Stomach (tissue), 4 donors: Measurements from ENCODE around the gene ATL1.

ENCODE experiments used
- CTCF ChIP-seq, 7 experiments: fragments of 450-650 bp in 4 of 7; fragments of 200-600 bp in 3 of 7; sonication (generic) in 3 of 7; IDR thresholded peaks; one replicate each; pipeline ENCODE4 v1.5.1; 2016 to 2019; ENCODE audit warnings: antibody characterized with exemption in 7 of 7, control low read depth in 2 of 7, mild to moderate bottlenecking in 1 of 7
- EP300 ChIP-seq: sonication (generic); formaldehyde crosslinking; IDR thresholded peaks from one replicate; pipeline ENCODE4 v1.6.1; 2017; ENCODE audit warnings: antibody characterized with exemption
- POLR2A ChIP-seq, 4 donors: fragments of 450-650 bp; IDR thresholded peaks; one replicate each; pipeline ENCODE4 v1.6.1; 2016; ENCODE audit warnings: antibody characterized with exemption in 4 of 4, control low read depth in 2 of 4, mild to moderate bottlenecking in 1 of 4, moderate library complexity in 1 of 4
- POLR2AphosphoS5 ChIP-seq, 3 donors: sonication (generic); formaldehyde crosslinking; IDR thresholded peaks; one replicate each; pipeline ENCODE4 v1.6.1; 2016; ENCODE audit warnings: antibody characterized with exemption in 3 of 3

GRCh38 chr14:50605766-50606165 is 45.8 kb downstream of the ATL1 start:
- TF ChIP-seq CTCF (IDR thresholded peaks at IDR 0.05): no peak
- TF ChIP-seq POLR2AphosphoS5 (IDR thresholded peaks at IDR 0.05): no peak
- no peak for TF ChIP-seq EP300
- TF ChIP-seq POLR2A (IDR thresholded peaks at IDR 0.05): no peak
